ENCODE data around the gene LKAAEAR1. TPM values are rescaled to one million over a fixed set of nuclear protein-coding genes. Genes with fewer than 3 reads are reported as not detected.
A peak's percentile ranks its signal among the peaks of the same experiment; 100 is the strongest.

Gene LKAAEAR1
- total RNA-seq, 1 experiment from 2014 or later: 1.7 TPM

GRCh38 chr20:64038565-64039292 lies 45.5 kb downstream of the LKAAEAR1 start (continued):
- TF ChIP-seq GRHL2 (CRISPR knock-in tag; IDR thresholded peaks at IDR 0.05; ENCODE audit: insufficient replicate concordance, severe bottlenecking) (no peak), ZNF416 (CRISPR knock-in tag; IDR thresholded peaks at IDR 0.05) (no peak), CBFB (CRISPR knock-in tag; IDR thresholded peaks at IDR 0.05; ENCODE audit: low read depth) (no peak), NFYB (CRISPR knock-in tag; conservative IDR thresholded peaks at IDR 0.05; ENCODE audit: low read depth) (no peak), RELA (CRISPR knock-in tag; IDR thresholded peaks at IDR 0.05; ENCODE audit: borderline replicate concordance) (no peak), MXD4 (CRISPR knock-in tag; IDR thresholded peaks at IDR 0.05; ENCODE audit: borderline replicate concordance) (no peak), ZNF219 (CRISPR knock-in tag; IDR thresholded peaks at IDR 0.05; ENCODE audit: borderline replicate concordance) (no peak), ZNF263 (CRISPR knock-in tag; IDR thresholded peaks at IDR 0.05; ENCODE audit: low read depth) (peak; percentile 62), ZBTB21 (CRISPR knock-in tag; IDR thresholded peaks at IDR 0.05; ENCODE audit: borderline replicate concordance) (no peak), ZNF138 (CRISPR knock-in tag; conservative IDR thresholded peaks at IDR 0.05) (no peak), ZNF423 (CRISPR knock-in tag; IDR thresholded peaks at IDR 0.05) (peak; percentile 83), IRF2 (CRISPR knock-in tag; IDR thresholded peaks at IDR 0.05; ENCODE audit: borderline replicate concordance, low read depth) (no peak), NR3C1 (CRISPR knock-in tag; conservative IDR thresholded peaks at IDR 0.05; ENCODE audit: low read depth) (no peak), JAZF1 (CRISPR knock-in tag; IDR thresholded peaks at IDR 0.05) (no peak), KAT7 (CRISPR knock-in tag; IDR thresholded peaks at IDR 0.05; ENCODE audit: borderline replicate concordance) (peak; percentile 62; the same call in 1 of the 2 replicates), MYBL2 (CRISPR knock-in tag; IDR thresholded peaks at IDR 0.05) (peak; percentile 83), NR2C2 (CRISPR knock-in tag; IDR thresholded peaks at IDR 0.05) (no peak), PREB (CRISPR knock-in tag; IDR thresholded peaks at IDR 0.05; ENCODE audit: borderline replicate concordance) (no peak), GTF2I (CRISPR knock-in tag; conservative IDR thresholded peaks at IDR 0.05) (no peak), MLX (CRISPR knock-in tag; IDR thresholded peaks at IDR 0.05) (no peak), FOXJ3 (CRISPR knock-in tag; IDR thresholded peaks at IDR 0.05; ENCODE audit: borderline replicate concordance) (no peak)
- TF ChIP-seq, protein P1, sequence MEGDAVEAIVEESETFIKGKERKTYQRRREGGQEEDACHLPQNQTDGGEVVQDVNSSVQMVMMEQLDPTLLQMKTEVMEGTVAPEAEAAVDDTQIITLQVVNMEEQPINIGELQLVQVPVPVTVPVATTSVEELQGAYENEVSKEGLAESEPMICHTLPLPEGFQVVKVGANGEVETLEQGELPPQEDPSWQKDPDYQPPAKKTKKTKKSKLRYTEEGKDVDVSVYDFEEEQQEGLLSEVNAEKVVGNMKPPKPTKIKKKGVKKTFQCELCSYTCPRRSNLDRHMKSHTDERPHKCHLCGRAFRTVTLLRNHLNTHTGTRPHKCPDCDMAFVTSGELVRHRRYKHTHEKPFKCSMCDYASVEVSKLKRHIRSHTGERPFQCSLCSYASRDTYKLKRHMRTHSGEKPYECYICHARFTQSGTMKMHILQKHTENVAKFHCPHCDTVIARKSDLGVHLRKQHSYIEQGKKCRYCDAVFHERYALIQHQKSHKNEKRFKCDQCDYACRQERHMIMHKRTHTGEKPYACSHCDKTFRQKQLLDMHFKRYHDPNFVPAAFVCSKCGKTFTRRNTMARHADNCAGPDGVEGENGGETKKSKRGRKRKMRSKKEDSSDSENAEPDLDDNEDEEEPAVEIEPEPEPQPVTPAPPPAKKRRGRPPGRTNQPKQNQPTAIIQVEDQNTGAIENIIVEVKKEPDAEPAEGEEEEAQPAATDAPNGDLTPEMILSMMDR (IDR thresholded peaks at IDR 0.05): peak; percentile 58
- TF ChIP-seq, protein P2, sequence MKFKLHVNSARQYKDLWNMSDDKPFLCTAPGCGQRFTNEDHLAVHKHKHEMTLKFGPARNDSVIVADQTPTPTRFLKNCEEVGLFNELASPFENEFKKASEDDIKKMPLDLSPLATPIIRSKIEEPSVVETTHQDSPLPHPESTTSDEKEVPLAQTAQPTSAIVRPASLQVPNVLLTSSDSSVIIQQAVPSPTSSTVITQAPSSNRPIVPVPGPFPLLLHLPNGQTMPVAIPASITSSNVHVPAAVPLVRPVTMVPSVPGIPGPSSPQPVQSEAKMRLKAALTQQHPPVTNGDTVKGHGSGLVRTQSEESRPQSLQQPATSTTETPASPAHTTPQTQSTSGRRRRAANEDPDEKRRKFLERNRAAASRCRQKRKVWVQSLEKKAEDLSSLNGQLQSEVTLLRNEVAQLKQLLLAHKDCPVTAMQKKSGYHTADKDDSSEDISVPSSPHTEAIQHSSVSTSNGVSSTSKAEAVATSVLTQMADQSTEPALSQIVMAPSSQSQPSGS (CRISPR knock-in tag; IDR thresholded peaks at IDR 0.05; ENCODE audit: borderline replicate concordance, low read depth): no peak
- TF ChIP-seq, protein P3, sequence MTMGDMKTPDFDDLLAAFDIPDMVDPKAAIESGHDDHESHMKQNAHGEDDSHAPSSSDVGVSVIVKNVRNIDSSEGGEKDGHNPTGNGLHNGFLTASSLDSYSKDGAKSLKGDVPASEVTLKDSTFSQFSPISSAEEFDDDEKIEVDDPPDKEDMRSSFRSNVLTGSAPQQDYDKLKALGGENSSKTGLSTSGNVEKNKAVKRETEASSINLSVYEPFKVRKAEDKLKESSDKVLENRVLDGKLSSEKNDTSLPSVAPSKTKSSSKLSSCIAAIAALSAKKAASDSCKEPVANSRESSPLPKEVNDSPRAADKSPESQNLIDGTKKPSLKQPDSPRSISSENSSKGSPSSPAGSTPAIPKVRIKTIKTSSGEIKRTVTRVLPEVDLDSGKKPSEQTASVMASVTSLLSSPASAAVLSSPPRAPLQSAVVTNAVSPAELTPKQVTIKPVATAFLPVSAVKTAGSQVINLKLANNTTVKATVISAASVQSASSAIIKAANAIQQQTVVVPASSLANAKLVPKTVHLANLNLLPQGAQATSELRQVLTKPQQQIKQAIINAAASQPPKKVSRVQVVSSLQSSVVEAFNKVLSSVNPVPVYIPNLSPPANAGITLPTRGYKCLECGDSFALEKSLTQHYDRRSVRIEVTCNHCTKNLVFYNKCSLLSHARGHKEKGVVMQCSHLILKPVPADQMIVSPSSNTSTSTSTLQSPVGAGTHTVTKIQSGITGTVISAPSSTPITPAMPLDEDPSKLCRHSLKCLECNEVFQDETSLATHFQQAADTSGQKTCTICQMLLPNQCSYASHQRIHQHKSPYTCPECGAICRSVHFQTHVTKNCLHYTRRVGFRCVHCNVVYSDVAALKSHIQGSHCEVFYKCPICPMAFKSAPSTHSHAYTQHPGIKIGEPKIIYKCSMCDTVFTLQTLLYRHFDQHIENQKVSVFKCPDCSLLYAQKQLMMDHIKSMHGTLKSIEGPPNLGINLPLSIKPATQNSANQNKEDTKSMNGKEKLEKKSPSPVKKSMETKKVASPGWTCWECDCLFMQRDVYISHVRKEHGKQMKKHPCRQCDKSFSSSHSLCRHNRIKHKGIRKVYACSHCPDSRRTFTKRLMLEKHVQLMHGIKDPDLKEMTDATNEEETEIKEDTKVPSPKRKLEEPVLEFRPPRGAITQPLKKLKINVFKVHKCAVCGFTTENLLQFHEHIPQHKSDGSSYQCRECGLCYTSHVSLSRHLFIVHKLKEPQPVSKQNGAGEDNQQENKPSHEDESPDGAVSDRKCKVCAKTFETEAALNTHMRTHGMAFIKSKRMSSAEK (CRISPR knock-in tag; IDR thresholded peaks at IDR 0.05; ENCODE audit: borderline replicate concordance): no peak
- TF ChIP-seq, protein P4, sequence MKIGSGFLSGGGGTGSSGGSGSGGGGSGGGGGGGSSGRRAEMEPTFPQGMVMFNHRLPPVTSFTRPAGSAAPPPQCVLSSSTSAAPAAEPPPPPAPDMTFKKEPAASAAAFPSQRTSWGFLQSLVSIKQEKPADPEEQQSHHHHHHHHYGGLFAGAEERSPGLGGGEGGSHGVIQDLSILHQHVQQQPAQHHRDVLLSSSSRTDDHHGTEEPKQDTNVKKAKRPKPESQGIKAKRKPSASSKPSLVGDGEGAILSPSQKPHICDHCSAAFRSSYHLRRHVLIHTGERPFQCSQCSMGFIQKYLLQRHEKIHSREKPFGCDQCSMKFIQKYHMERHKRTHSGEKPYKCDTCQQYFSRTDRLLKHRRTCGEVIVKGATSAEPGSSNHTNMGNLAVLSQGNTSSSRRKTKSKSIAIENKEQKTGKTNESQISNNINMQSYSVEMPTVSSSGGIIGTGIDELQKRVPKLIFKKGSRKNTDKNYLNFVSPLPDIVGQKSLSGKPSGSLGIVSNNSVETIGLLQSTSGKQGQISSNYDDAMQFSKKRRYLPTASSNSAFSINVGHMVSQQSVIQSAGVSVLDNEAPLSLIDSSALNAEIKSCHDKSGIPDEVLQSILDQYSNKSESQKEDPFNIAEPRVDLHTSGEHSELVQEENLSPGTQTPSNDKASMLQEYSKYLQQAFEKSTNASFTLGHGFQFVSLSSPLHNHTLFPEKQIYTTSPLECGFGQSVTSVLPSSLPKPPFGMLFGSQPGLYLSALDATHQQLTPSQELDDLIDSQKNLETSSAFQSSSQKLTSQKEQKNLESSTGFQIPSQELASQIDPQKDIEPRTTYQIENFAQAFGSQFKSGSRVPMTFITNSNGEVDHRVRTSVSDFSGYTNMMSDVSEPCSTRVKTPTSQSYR (CRISPR knock-in tag; IDR thresholded peaks at IDR 0.05): no peak
- TF ChIP-seq, protein P5, sequence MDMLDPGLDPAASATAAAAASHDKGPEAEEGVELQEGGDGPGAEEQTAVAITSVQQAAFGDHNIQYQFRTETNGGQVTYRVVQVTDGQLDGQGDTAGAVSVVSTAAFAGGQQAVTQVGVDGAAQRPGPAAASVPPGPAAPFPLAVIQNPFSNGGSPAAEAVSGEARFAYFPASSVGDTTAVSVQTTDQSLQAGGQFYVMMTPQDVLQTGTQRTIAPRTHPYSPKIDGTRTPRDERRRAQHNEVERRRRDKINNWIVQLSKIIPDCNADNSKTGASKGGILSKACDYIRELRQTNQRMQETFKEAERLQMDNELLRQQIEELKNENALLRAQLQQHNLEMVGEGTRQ (CRISPR knock-in tag; IDR thresholded peaks at IDR 0.05): no peak

Data from WTC11 (cell line).